Esophagus squamous epithelium (tissue), 5 donors: Measurements from ENCODE around the gene ANKFN1. TPM values are rescaled to one million over a fixed set of nuclear protein-coding genes. Genes with fewer than 3 reads are reported as not detected.

ENCODE experiments used
- DNase-seq: peaks from one replicate; lab custom pipeline; 2025; lab: John Stamatoyannopoulos, UW
- H3K27ac ChIP-seq, 4 donors: fragments of 200-600 bp; sonication (generic); one replicate each; pipeline ENCODE4 v1.5.1; 2016 to 2019; ENCODE audit warnings: mild to moderate bottlenecking in 1 of 4
- H3K27me3 ChIP-seq, 4 donors: fragments of 200-600 bp; sonication (generic); 1 replicate in 3 of 4; 2 replicates in 1 of 4; pipeline versions ENCODE4 v1.5.1 to v1.6.0; 2017 to 2021; ENCODE audit warnings: antibody characterized with exemption in 1 of 4
- H3K36me3 ChIP-seq, 3 donors: fragments of 200-600 bp; sonication (generic); one replicate each; pipeline ENCODE4 v1.5.1; 2016 to 2019
- H3K4me1 ChIP-seq, 3 donors: fragments of 200-600 bp; sonication (generic); one replicate each; pipeline ENCODE4 v1.5.1; 2017 to 2019
- H3K4me3 ChIP-seq, 4 donors: fragments of 200-600 bp; sonication (generic); 1 replicate in 3 of 4; 2 replicates in 1 of 4; pipeline ENCODE4 v1.5.1; 2016 to 2019; ENCODE audit warnings: mild to moderate bottlenecking in 2 of 4, moderate library complexity in 1 of 4
- H3K9me3 ChIP-seq, 3 donors: fragments of 200-600 bp; sonication (generic); one replicate each; pipeline ENCODE4 v1.5.1; 2016 to 2019
- POLR2A ChIP-seq, 4 donors: fragments of 450-650 bp; IDR thresholded peaks; one replicate each; pipeline ENCODE4 v1.6.1; 2017; ENCODE audit warnings: antibody characterized with exemption in 4 of 4, mild to moderate bottlenecking in 4 of 4, moderate library complexity in 3 of 4
- WGBS, 2 donors: methylation state at CpG; one replicate each; pipeline ENCODE4 v1.1.5; 2018; 5-methylcytosine and 5-hydroxymethylcytosine counted together
- intact Hi-C: fragments of 100-400 bp; cut with DNase I; formaldehyde crosslinking; loops from one replicate; pipeline ENCODE4 v1.15.0; 2022
- total RNA-seq, 4 donors: library from RNA; depleted of rRNA; stranded (reverse); fragments of >200 nt; gene quantifications; one replicate each; pipeline ENCODE4 v1.1.0, GENCODE V29; 2016
- TF ChIP-seq, protein P1 (sequence below), 6 experiments: fragments of 450-650 bp in 4 of 6; fragments of 200-600 bp in 2 of 6; sonication (generic) in 2 of 6; IDR thresholded peaks; one replicate each; pipeline ENCODE4 v1.5.1; 2016 to 2019; ENCODE audit warnings: antibody characterized with exemption in 6 of 6, mild to moderate bottlenecking in 4 of 6, moderate library complexity in 4 of 6
- donor health status: DM: yes; HTN: yes; CAD: no.

Gene ANKFN1
- total RNA-seq, 4 donors from 2014 or later, result under 0.01 to 0.31 TPM; not detected in 2

DNA sequence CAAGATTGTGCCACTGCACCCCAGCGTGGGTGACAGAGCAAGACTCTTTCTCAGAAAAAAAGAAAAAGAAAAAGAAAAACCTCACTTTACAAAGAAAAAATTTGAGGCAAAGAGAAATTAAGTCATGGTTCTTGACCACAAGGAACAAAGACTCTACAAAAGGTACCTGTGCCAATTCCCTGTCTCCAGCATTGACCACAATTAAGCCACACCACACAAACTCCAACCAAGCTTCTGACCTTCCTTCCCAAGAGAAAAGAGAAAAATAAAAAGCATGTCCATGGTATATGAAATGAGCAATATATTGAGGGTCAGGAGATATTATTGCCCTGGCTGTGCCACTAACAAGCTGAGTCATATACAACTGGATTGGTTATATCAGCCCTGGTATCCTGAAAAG, 293.9 kb downstream of the ANKFN1 start:
- Histone ChIP-seq H3K27me3 (no peaks in the 10 kb centered on the region), H3K4me1 (no peaks in the 10 kb centered on the region), H3K27ac (no peak overlapping the region), H3K4me3 (no peak overlapping the region), H3K36me3 (no peaks in the 10 kb centered on the region), H3K9me3 (no peaks in the 10 kb centered on the region)
- no peak for DNase-seq
- intact Hi-C loops, result no loop called here
- no peak for TF ChIP-seq POLR2A (IDR thresholded peaks at IDR 0.05)
- TF ChIP-seq, protein P1, sequence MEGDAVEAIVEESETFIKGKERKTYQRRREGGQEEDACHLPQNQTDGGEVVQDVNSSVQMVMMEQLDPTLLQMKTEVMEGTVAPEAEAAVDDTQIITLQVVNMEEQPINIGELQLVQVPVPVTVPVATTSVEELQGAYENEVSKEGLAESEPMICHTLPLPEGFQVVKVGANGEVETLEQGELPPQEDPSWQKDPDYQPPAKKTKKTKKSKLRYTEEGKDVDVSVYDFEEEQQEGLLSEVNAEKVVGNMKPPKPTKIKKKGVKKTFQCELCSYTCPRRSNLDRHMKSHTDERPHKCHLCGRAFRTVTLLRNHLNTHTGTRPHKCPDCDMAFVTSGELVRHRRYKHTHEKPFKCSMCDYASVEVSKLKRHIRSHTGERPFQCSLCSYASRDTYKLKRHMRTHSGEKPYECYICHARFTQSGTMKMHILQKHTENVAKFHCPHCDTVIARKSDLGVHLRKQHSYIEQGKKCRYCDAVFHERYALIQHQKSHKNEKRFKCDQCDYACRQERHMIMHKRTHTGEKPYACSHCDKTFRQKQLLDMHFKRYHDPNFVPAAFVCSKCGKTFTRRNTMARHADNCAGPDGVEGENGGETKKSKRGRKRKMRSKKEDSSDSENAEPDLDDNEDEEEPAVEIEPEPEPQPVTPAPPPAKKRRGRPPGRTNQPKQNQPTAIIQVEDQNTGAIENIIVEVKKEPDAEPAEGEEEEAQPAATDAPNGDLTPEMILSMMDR (IDR thresholded peaks at IDR 0.05), result no peak
- 75 to 80% methylated on average over 1 of the region's 1 CpG for WGBS, 2 donors

DNA sequence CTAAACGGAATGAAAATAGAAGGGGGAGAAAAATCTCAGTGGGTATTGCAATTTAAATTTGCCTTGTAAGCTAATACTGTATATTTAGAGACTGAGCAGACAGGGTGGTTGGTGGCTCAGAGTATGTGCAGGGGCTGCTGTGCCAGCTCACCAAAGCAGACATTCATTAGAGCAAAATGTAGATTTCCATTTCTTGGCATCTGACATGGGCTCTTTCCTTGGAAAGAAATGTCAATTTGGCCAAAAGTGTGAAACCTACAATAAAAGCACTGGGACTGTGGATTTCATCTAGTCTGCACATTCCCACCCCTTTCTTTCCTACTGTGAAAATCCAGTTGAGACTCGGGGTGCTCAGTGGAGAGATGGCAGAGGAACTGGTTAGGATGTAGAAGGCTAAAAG, 295.1 kb downstream of the ANKFN1 start:
- intact Hi-C loops, result no loop called here
- WGBS, 2 donors, result 60% methylated on average over 2 of the region's 2 CpGs

DNA sequence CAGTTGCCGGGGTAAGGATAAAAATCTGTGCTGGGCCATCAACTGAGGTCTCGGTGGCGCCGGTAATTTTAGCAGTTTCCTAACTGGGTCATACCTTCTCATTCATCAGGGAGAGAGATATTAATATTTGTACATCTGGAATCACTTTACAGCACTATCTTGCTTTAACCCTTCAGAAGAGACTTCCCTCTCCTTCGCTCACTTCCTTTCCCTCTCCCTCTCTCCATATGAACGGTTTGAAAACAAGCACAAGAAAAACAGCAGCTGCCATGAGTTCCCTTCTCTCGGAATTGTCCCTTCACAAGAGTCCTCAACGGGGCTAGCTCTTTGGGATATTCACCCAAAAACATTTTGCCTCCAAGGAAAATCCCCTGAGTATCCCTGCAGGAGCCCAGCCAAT, 295.9 kb downstream of the ANKFN1 start:
- Histone ChIP-seq H3K27ac (no peak overlapping the region), H3K36me3 (no peaks in the 10 kb centered on the region), H3K4me3 (no peak overlapping the region), H3K9me3 (no peaks in the 10 kb centered on the region), H3K27me3 (no peaks in the 10 kb centered on the region), H3K4me1 (no peaks in the 10 kb centered on the region)
- intact Hi-C loops, result no loop called here
- WGBS, 2 donors, result 66 to 76% methylated on average over 8 of the region's 8 CpGs
- no peak for DNase-seq
- TF ChIP-seq, protein P1 (IDR thresholded peaks at IDR 0.05), result no peak
- TF ChIP-seq POLR2A (IDR thresholded peaks at IDR 0.05), result no peak

More for the DNA sequence above, 295.1 kb downstream of the ANKFN1 start:
- no peak overlapping the region for H3K27ac ChIP-seq
- no peaks in the 10 kb centered on the region for H3K27me3 ChIP-seq
- DNase-seq, result no peak
- TF ChIP-seq, protein P1 (IDR thresholded peaks at IDR 0.05), result no peak
- TF ChIP-seq POLR2A (IDR thresholded peaks at IDR 0.05), result no peak
- no peaks in the 10 kb centered on the region for H3K9me3 ChIP-seq
- no peak overlapping the region for H3K4me3 ChIP-seq
- H3K36me3 ChIP-seq, result no peaks in the 10 kb centered on the region
- H3K4me1 ChIP-seq, result no peaks in the 10 kb centered on the region

DNA sequence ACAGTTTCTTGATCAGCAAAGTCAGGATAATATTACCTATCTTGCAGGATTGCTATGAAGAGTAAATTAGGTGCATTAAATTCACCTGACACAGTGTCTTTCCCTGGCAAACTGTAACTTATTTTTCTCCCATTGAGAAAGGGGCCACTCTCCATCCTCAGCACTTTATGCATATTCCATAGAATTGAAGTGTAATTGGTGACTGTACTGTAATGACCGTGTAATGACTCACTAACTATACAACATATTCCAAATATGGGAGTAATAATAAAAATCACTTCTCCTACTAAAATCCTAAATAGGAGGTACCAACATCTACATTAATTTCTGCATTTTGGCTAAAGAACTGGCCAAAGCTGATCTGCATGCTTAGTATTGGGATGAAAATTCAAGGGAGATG, 298.4 kb downstream of the ANKFN1 start:
- TF ChIP-seq, protein P1 (IDR thresholded peaks at IDR 0.05), result no peak
- no peak for TF ChIP-seq POLR2A (IDR thresholded peaks at IDR 0.05)

DNA sequence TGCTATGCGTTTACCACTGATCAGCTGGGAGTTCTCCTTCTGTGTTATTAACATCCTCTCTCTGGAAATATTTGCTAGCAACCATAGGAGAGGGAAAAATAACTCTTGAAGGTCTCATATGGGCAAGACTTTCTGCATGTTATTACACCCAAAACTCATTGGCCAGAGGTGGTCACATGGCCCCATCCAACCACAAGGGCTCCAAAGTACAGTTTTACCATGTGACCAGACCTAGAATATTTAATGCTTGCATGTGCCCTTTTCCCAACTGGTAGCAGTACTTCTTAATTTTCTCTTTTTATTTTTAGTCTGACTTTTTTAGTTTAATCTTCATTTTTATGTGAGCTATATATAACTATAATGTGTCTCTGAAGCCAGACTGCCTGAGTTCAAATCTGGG, 299.2 kb downstream of the ANKFN1 start:
- TF ChIP-seq, protein P1 (IDR thresholded peaks at IDR 0.05), result no peak
- no peak for TF ChIP-seq POLR2A (IDR thresholded peaks at IDR 0.05)
- Histone ChIP-seq H3K9me3 (no peaks in the 10 kb centered on the region), H3K4me1 (no peaks in the 10 kb centered on the region), H3K27ac (no peak overlapping the region), H3K36me3 (no peaks in the 10 kb centered on the region), H3K27me3 (no peaks in the 10 kb centered on the region), H3K4me3 (no peak overlapping the region)
- no peak for DNase-seq
- intact Hi-C loops, result no loop called here
- WGBS, 2 donors, result 83 to 85% methylated on average over 1 of the region's 1 CpG

More for the DNA sequence above, 298.4 kb downstream of the ANKFN1 start:
- H3K27ac ChIP-seq, result no peak overlapping the region
- no peaks in the 10 kb centered on the region for H3K36me3 ChIP-seq
- H3K4me3 ChIP-seq, result no peak overlapping the region
- intact Hi-C loops, result no loop called here
- H3K9me3 ChIP-seq, result no peaks in the 10 kb centered on the region
- no peaks in the 10 kb centered on the region for H3K27me3 ChIP-seq
- WGBS, 2 donors, result 43 to 46% methylated on average over 1 of the region's 1 CpG
- H3K4me1 ChIP-seq, result no peaks in the 10 kb centered on the region
- DNase-seq, result no peak
